Nucleus accumbens (tissue), 56 donors: ENCODE data around the gene DUS1L.

Experiments
- DNase-seq, 56 donors: peaks; one replicate each; lab custom pipeline; 2025; lab: John Stamatoyannopoulos, UW

Gene DUS1L

DNA sequence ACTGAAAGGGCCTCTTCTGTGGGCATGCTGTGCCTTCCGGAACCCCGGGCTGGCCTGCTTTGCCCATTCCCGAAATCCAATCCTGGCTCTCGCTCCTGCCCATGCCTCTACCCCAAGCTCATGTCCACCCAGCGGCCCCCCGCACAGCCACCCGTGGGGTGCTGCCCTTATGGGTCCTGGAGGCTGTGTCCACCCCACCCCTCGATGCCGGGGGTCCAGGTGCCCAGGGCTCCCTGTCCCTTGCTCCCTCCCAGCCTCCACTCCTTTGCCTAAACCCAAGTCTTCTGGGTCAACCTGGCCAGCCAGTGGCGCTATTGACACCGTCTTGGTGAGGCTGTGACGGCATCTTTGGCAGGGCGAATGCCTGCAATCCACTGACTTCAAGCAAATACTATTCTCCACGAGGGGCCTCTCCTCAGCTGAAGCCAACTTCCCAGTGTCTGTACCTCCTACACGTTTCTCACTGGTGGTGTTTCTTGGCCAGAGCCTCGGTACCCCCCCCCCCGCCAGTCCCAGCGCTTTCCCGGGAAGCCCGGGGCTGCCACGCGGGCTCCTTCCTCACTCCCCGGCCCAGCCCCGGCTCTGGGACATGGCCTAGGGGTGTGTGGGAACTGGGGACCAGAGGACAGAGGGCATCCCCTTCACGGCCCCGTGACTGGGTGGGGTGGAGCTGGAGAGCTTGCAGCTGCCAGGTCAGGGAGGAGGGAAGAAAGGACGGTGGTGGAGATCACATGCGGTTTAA, 12.2 kb upstream of the DUS1L start:
- DNase-seq = no peak

GRCh38 chr17:82076785-82077591, 11.4 kb upstream of the DUS1L start:
- DNase-seq = no peak

DNA sequence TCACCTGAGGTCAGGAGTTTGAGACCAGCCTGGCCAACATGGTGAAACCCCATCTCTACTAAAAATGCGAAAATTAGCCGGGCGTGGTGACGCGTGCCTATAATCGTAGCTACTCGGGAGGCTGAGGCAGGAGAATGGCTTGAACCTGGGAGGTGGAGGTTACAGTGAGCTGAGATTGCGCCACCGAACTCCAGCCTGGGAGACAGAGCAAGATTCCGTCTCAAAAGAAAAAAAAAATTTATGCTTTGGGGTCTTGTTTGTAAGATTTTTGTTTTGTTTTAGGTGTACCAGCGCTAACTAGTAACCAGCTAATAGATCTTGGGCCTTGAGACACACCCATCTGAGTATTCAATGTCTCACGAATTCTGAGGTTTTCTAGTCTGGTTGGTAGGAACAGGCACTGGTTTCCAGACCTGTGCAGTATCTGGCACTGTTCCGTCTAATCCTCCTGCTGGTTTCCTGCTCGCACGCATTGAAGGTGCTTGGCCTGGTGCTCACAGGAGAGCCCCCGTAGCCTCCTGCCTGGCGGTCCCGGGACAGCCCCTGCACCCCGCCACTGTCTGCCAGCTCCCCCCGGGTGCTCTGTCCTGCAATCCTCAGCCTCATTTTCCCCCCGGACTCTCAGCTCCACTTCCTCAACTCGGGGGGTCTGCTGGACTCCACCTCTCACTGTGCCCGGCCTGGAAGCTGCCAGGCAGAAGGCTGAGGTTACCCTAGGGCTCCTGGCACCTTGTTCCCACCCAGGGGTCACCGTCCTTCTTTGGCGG, 10.6 kb upstream of the DUS1L start:
- no peak for DNase-seq

DNA sequence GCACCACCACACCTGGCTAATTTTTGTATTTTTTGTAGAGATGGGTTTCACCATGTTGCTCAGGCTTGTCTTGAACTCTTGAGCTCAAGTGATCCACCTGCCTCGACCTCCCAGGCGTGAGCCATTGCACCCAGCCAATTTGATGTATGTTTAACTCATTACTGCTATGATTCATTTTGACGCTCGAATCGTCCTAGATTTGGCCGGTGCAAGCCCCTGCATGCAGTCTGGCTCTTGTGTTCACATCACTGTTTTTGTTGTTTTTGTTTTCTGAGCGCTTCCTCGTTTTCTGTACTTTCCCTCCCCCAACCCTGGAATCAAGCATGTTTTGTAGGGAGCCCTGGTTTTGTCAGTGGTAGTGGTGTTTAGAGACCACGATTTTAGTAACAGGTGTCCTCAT, 7.8 kb upstream of the DUS1L start:
- DNase-seq = no peak

GRCh38 chr17:82072827-82073226, 7.2 kb upstream of the DUS1L start:
- DNase-seq = no peak

DNA sequence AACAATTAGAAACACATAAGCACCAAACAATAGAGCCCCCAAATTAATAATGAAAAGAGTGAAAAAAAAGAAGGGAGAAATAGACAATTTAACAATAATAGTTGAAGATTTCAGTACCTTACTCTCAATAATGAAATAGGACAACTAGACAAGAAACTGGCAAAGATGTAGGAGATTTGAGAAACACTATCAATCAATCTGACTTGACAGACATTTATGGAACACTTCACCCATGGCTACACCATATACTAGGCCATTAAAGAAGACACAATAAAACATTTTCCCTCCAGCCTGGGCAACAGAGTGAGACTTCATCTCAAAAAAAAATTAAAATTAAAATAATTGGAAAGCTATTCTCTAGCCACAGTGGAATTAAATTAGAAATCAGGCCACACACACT, 5.0 kb upstream of the DUS1L start:
- no peak for DNase-seq

GRCh38 chr17:82065193-82065637, 389 bp downstream of the DUS1L start:
- peak in 3 of 56 donors; percentile 33 to 36 (median 36) for DNase-seq

DNA sequence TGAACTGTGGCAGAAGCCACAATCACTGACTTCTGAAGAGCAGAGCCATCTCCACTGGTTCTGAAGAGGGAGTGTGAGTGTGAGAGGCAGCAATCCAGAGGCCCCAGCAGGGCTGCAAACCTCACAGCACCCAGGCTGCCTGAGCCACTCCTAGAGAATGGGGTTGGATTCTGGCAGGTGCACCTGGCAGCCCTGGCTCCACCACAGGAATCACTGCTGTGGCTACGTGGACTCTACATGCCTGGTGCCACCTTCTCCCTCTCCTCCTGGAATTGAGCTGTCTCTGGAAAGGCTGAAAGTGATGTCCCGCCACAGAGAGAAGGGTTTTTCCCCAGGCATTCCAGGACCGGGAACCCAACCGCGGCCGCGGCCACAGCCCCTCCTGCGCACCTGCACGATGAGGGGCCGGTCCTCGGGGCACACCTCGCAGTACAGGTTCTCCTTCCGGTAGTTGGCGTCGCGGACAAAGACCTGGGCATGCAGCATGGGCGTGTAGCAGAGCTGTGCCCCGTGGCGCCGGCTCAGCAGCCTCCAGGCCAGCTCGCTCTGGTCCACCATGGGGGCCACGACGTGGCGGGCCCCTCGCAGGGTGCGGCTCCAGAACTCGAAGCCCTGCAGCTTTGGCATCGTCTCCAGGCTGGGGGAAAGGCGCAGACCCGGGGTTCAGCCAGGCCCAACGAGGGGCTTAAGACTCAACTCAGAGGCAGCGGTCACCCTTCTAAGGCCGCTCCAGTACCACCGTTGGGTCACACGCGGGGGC, 991 bp downstream of the DUS1L start:
- no peak for DNase-seq

- no peak for DNase-seq
Measured at GRCh38 chr17:82063424-82064415, 1.9 kb downstream of the DUS1L start.

- no peak for DNase-seq
Measured at GRCh38 chr17:82062984-82063368, 2.6 kb downstream of the DUS1L start.

GRCh38 chr17:82062076-82062983, 3.3 kb downstream of the DUS1L start:
- no peak for DNase-seq

- no peak for DNase-seq
Measured at GRCh38 chr17:82061047-82061925, 4.3 kb downstream of the DUS1L start.

- no peak for DNase-seq
Measured at GRCh38 chr17:82060614-82061013, 5.0 kb downstream of the DUS1L start.

GRCh38 chr17:82060001-82060380, 5.6 kb downstream of the DUS1L start:
- DNase-seq = no peak

DNA sequence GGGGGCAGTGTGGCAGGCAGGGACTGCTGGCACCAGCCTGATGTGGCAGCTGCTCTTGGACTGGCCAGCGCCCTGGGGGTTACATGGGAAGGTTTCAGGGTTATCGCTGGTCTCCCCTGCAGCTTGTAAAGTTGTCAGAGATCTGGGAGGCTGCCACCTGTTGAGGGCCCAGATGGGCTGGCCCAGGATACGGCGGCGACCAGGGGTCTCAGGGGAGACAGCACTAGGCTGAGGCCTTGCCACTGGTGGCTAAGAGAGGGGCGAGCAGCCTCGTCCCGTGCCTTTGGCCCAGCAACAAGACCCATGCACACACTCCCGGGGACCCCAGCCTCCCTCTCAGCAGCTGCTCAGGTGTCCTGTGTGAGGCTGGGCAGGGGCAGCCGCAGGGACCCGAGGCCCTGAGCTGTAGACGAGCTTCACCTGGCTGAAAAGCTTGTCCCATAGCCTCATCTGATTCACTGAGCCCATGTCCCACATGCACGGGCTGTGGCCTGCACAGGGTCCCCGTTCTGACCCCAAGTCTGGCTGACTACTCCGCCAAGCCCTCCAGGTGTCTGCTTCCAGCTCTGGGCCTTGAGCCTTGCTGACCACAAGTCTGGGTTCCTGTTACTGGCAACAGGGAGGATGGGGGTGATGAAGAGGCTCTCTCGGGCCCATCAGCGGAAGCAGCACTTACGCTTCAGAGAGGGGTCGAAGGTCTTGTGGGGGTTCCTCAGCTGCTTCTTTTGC, 6.2 kb downstream of the DUS1L start:
- no peak for DNase-seq

DNA sequence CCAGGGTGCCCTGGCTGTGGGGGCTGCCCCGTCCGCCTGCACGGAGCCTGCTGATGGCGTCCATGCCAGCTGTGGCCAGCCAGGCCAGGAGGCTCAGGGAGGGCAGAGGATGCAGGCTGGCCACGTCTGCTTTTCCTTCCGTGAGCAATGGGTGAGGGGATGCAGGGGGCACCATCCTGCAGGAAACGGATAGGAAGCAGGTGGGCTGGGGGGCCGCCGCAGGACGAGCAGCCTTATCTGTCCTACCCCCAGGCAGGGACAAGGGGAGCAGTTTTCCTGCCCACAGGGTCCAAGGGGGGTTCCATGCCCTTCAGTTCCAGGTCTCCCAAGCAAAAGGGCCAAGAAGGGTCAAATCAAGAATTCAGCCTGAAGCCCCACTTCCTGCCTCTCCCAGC, 6.8 kb downstream of the DUS1L start:
- no peak for DNase-seq
